H1 (cell line): ENCODE data around the gene PAQR4. TPM values are rescaled to one million over a fixed set of nuclear protein-coding genes. Genes with fewer than 3 reads are reported as not detected.

Experiments used
- CTCF ChIA-PET: fragments of 300-600 bp; sonication (Branson Sonifier 250); formaldehyde crosslinking; loops from one replicate; lab custom pipeline; 2021; ENCODE audit not compliant: partially characterized antibody; lab: Charles Lee
- POLR2A ChIA-PET: fragments of 300-600 bp; sonication (Branson Sonifier 250); formaldehyde crosslinking; loops from one replicate; lab custom pipeline; 2021; ENCODE audit warnings: inconsistent platforms; ENCODE audit not compliant: partially characterized antibody; lab: Charles Lee
- DNase-seq, 2 experiments: peaks; one replicate each; pipeline versions ENCODE4 v3.0.0 to v3.0.0-alpha.2; 2010 to 2022; ENCODE audit warnings: low spot score in 2 of 2, low read depth in 1 of 2, mixed read lengths in 1 of 2
- FAIRE-seq: peaks from 2 replicates; lab custom pipeline; 2011; peaks lifted over from hg19 to GRCh38; lab: Jason Lieb, UNC
- H2AFZ ChIP-seq: 2 replicates; pipeline ENCODE4 v1.8.1; 2012; ENCODE audit warnings: low read length, inconsistent platforms
- H2AK5ac ChIP-seq: 2 replicates; pipeline ENCODE4 v1.6.1; 2013; ENCODE audit warnings: low read depth, low read length
- H2BK120ac ChIP-seq: replicated peaks from 2 replicates; pipeline ENCODE3; 2013; ENCODE audit warnings: low read depth, low read length, inconsistent platforms
- H2BK12ac ChIP-seq: 2 replicates; pipeline ENCODE4 v1.6.1; 2013; ENCODE audit warnings: low read depth, low read length
- H2BK15ac ChIP-seq: 2 replicates; pipeline ENCODE4 v1.6.1; 2013; ENCODE audit warnings: low read length
- H2BK20ac ChIP-seq: 2 replicates; pipeline ENCODE4 v1.6.1; 2013; ENCODE audit warnings: low read length
- H2BK5ac ChIP-seq: 2 replicates; pipeline ENCODE4 v1.6.1; 2013; ENCODE audit warnings: low read depth, low read length
- H3K14ac ChIP-seq: 2 replicates; pipeline ENCODE4 v1.6.1; 2013; ENCODE audit warnings: inconsistent platforms; ENCODE audit not compliant: insufficient read length
- H3K18ac ChIP-seq: 2 replicates; pipeline ENCODE4 v1.6.1; 2013; ENCODE audit warnings: low read length; ENCODE audit errors: extremely low read depth
- H3K23ac ChIP-seq: 2 replicates; pipeline ENCODE4 v1.6.1; 2013; ENCODE audit warnings: inconsistent platforms; ENCODE audit not compliant: insufficient read length
- H3K23me2 ChIP-seq: 2 replicates; pipeline ENCODE4 v1.6.1; 2013; ENCODE audit warnings: low read depth, low read length
- H3K27ac ChIP-seq: 2 replicates; pipeline ENCODE4 v1.6.1; 2011; ENCODE audit warnings: low read depth, low read length, inconsistent platforms
- H3K27me3 ChIP-seq, 4 experiments: replicated peaks in 1 of 4; 1 replicate in 1 of 4; 2 replicates in 3 of 4; pipeline versions ENCODE4 v1.6.1 to v1.8.1; 2011 to 2013; ENCODE audit warnings: low read length in 3 of 4, mild to moderate bottlenecking in 3 of 4, inconsistent platforms in 2 of 4, mixed read lengths in 2 of 4, moderate library complexity in 1 of 4; ENCODE audit not compliant: control insufficient read depth in 3 of 4, insufficient read depth in 3 of 4; ENCODE audit errors: extremely low read depth in 1 of 4
- H3K36me3 ChIP-seq, 4 experiments: 2 replicates each; pipeline versions ENCODE4 v1.6.1 to v1.8.1; 2011 to 2013; ENCODE audit warnings: mild to moderate bottlenecking in 4 of 4, low read length in 3 of 4, moderate library complexity in 2 of 4, control low read depth in 1 of 4, inconsistent platforms in 1 of 4; ENCODE audit not compliant: insufficient read depth in 4 of 4, control insufficient read depth in 2 of 4
- H3K4ac ChIP-seq: replicated peaks from 2 replicates; pipeline ENCODE3; 2013; ENCODE audit warnings: low read length, low read depth, mixed read lengths, inconsistent platforms; ENCODE audit not compliant: insufficient read length
- H3K4me1 ChIP-seq, 4 experiments: replicated peaks in 1 of 4; 1 replicate in 1 of 4; 2 replicates in 3 of 4; pipeline versions ENCODE4 v1.6.1 to v1.8.1; 2011 to 2013; ENCODE audit warnings: low read length in 3 of 4, inconsistent platforms in 2 of 4, mixed read lengths in 1 of 4; ENCODE audit not compliant: insufficient read depth in 4 of 4, control insufficient read depth in 3 of 4
- H3K4me2 ChIP-seq, 2 experiments: 2 replicates each; pipeline versions ENCODE4 v1.6.1 to v1.8.1; 2011 to 2013; ENCODE audit warnings: low read depth in 2 of 2, low read length in 2 of 2, control low read depth in 1 of 2, inconsistent platforms in 1 of 2, mild to moderate bottlenecking in 1 of 2; ENCODE audit not compliant: insufficient read depth in 1 of 2
- H3K4me3 ChIP-seq, 4 experiments: fragments of 200-600, 300-600 bp in 1 of 4; sonication (generic), shearing (Covaris generic), sonication (Bioruptor Twin) in 1 of 4; 2 replicates each; pipeline versions ENCODE4 v1.5.1 to v1.8.1; 2011 to 2016; ENCODE audit warnings: low read length in 4 of 4, low read depth in 3 of 4, control low read depth in 2 of 4, inconsistent platforms in 2 of 4, mild to moderate bottlenecking in 2 of 4, mixed read lengths in 1 of 4, moderate library complexity in 1 of 4; ENCODE audit not compliant: insufficient read depth in 2 of 4; ENCODE audit errors: extremely low read depth in 1 of 4
- H3K56ac ChIP-seq: replicated peaks from 2 replicates; pipeline ENCODE3; 2013; ENCODE audit warnings: low read depth, mild to moderate bottlenecking, mixed read lengths, low read length, inconsistent platforms; ENCODE audit not compliant: insufficient read length
- H3K79me1 ChIP-seq: 2 replicates; pipeline ENCODE4 v1.6.1; 2013; ENCODE audit warnings: low read depth, low read length, control low read depth
- H3K79me2 ChIP-seq, 2 experiments: 2 replicates each; pipeline versions ENCODE4 v1.6.1 to v1.8.1; 2012 to 2013; ENCODE audit warnings: low read length in 2 of 2, mild to moderate bottlenecking in 2 of 2, inconsistent platforms in 1 of 2; ENCODE audit not compliant: insufficient read depth in 2 of 2, control insufficient read depth in 1 of 2
- H3K9ac ChIP-seq, 4 experiments: replicated peaks in 1 of 4; 1 replicate in 1 of 4; 2 replicates in 3 of 4; pipeline versions ENCODE4 v1.6.1 to v1.8.1; 2011 to 2013; ENCODE audit warnings: low read depth in 3 of 4, low read length in 3 of 4, control low read depth in 2 of 4, mild to moderate bottlenecking in 2 of 4, moderate library complexity in 2 of 4, inconsistent platforms in 1 of 4; ENCODE audit errors: extremely low read depth in 1 of 4
- H3K9me3 ChIP-seq, 2 experiments: 2 replicates each; pipeline versions ENCODE4 v1.6.1 to v1.8.1; 2012 to 2013; ENCODE audit warnings: mild to moderate bottlenecking in 2 of 2, moderate library complexity in 2 of 2, control low read depth in 1 of 2, inconsistent platforms in 1 of 2, low read depth in 1 of 2, low read length in 1 of 2, mixed read lengths in 1 of 2; ENCODE audit not compliant: insufficient read depth in 2 of 2
- H4K20me1 ChIP-seq, 2 experiments: replicated peaks in 1 of 2; 2 replicates each; pipeline versions ENCODE3 to v1.8.1; 2011 to 2013; ENCODE audit warnings: inconsistent platforms in 2 of 2, low read length in 2 of 2, mild to moderate bottlenecking in 1 of 2; ENCODE audit not compliant: insufficient read depth in 2 of 2, control insufficient read depth in 1 of 2
- H4K5ac ChIP-seq: 2 replicates; pipeline ENCODE4 v1.6.1; 2013; ENCODE audit warnings: low read length, low read depth, mixed read lengths, inconsistent platforms; ENCODE audit not compliant: insufficient read length
- H4K8ac ChIP-seq: 2 replicates; pipeline ENCODE4 v1.8.0; 2013; ENCODE audit warnings: mild to moderate bottlenecking, moderate library complexity, low read length, inconsistent platforms; ENCODE audit not compliant: insufficient read depth; ENCODE audit errors: extremely low read depth
- H4K91ac ChIP-seq: replicated peaks from 2 replicates; pipeline ENCODE3; 2013; ENCODE audit warnings: low read length, mixed read lengths, inconsistent platforms; ENCODE audit not compliant: insufficient read length
- BRCA1 ChIP-seq: IDR thresholded peaks from 2 replicates; pipeline ENCODE4 v1.6.1; 2012; ENCODE audit warnings: low read depth, low read length, improper control_type of control experiment
- CEBPB ChIP-seq: IDR thresholded peaks from 2 replicates; pipeline ENCODE4 v1.6.1; 2012; ENCODE audit warnings: low read depth, low read length
- CTCF ChIP-seq, 3 experiments: IDR thresholded peaks; 1 replicate in 2 of 3; 2 replicates in 1 of 3; pipeline versions ENCODE4 v1.5.1 to v1.6.1; 2011; ENCODE audit warnings: low read length in 3 of 3, mild to moderate bottlenecking in 3 of 3, inconsistent platforms in 2 of 3, low read depth in 1 of 3, moderate library complexity in 1 of 3; ENCODE audit not compliant: insufficient read depth in 1 of 3; ENCODE audit errors: control extremely low read depth in 1 of 3
- EP300 ChIP-seq, 2 experiments: IDR thresholded peaks; 1 replicate in 1 of 2; 2 replicates in 1 of 2; pipeline ENCODE4 v1.6.1; 2011 to 2012; ENCODE audit warnings: low read depth in 2 of 2, low read length in 2 of 2, mild to moderate bottlenecking in 2 of 2, borderline replicate concordance in 1 of 2, inconsistent platforms in 1 of 2, moderate library complexity in 1 of 2
- MAX ChIP-seq: IDR thresholded peaks from 2 replicates; pipeline ENCODE4 v1.6.1; 2012; ENCODE audit warnings: inconsistent platforms
- SIRT6 ChIP-seq: IDR thresholded peaks from one replicate; pipeline ENCODE4 v1.7.1; 2012; ENCODE audit warnings: low read length, inconsistent platforms
- TBP ChIP-seq: IDR thresholded peaks from 2 replicates; pipeline ENCODE4 v1.6.1; 2011; ENCODE audit warnings: low read depth, low read length, improper control_type of control experiment
- WGBS, 2 experiments: shearing (Covaris generic) in 1 of 2; methylation state at CpG; one replicate each; pipeline versions ENCODE4 v1.1.6 to v1.1.7; 2013 to 2015; ENCODE audit warnings: low lambda C conversion rate in 2 of 2, mixed read lengths in 2 of 2, inconsistent platforms in 1 of 2, low coverage in 1 of 2, missing lambda C conversion rate in 1 of 2; ENCODE audit not compliant: insufficient replicate concordance in 2 of 2, insufficient coverage in 1 of 2, insufficient read length in 1 of 2; ENCODE audit errors: extremely low coverage in 1 of 2, missing lambda C conversion rate in 1 of 2; 5-methylcytosine and 5-hydroxymethylcytosine counted together
- polyA plus RNA-seq, 7 experiments: library from polyadenylated mRNA; depleted of rRNA in 3 of 7; stranded (reverse) in 5 of 7; unstranded in 2 of 7; fragments of >200 nt in 5 of 7; fragments of 200-250 nt in 2 of 7; gene quantifications; 1 replicate in 5 of 7; 2 replicates in 1 of 7; 4 replicates in 1 of 7; pipeline versions ENCODE4 v1.2.1 to v1.2.3, GENCODE V29; 2011 to 2013; ENCODE audit warnings: missing spikeins in 2 of 7, mixed read lengths in 2 of 7
- total RNA-seq: library from RNA; stranded (reverse); fragmentation: NEBNext Ultra II Directional; extraction: Animal tissue kit (Norgen Biotek cat#: 25700); gene quantifications from 2 replicates; pipeline ENCODE4 v1.2.1, GENCODE V29; 2021

Gene PAQR4
- total and polyA plus RNA-seq, 2 of the 8 experiments (the other 6 are each of a cell fraction or from before 2014, with no cell fraction given): 28.2 to 34.6 TPM

DNA sequence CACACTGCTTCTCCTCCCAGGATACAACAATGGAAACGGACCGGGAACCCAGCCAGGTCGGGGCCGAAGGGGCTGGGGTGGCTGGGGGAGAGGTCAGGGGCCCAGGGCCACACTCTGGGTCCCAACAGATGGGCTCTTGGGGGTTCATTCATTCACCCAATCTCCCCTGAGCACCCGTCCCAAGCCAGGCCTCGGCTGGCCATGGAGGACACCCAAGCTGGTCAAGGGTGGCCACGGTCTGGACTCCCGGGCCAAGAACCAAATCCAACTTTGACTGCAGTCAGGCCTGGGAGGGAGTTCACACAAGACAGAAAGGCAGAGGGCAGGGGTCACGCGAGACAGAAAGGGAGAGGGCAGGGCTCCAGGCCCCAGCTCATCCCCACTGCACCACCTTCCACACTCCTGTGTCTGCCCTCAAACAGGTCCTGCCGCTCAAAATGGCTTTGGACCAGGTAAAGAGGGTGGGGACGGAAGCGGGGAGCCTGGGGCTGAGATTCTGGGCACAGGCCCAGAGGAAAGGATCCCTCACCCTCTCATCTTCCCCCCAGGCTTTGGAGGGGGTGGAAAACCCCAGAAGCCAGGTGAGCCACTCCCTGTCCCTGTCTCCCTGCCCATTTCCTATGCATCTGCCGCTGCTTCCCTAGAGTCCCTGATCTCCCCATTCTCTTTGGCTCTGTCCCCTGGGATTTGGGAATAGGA is 23.4 kb downstream of the PAQR4 start:
- no peak overlapping the region for H2AFZ ChIP-seq
- H3K9me3 ChIP-seq: no peaks in the 10 kb centered on the region
- no peak overlapping the region for H3K23ac ChIP-seq
- no peak for FAIRE-seq
- H3K23me2 ChIP-seq: no peaks in the 10 kb centered on the region; the same call in 1 of the 2 replicates
- no peak overlapping the region for H3K56ac ChIP-seq
- no peak overlapping the region for H3K27ac ChIP-seq
- H3K4ac ChIP-seq: no peak overlapping the region
- no peak overlapping the region for H3K9ac ChIP-seq
- H3K36me3 ChIP-seq: no peaks in the 10 kb centered on the region
- peak overlapping the region; percentile 61; the same call in 1 of the 2 replicates for H2BK15ac ChIP-seq
- no peaks in the 10 kb centered on the region for H3K79me2 ChIP-seq
- H3K4me3 ChIP-seq: no peak overlapping the region
- TF ChIP-seq EP300 (IDR thresholded peaks at IDR 0.05; ENCODE audit: borderline replicate concordance in 1 of 2, low read depth in 2 of 2, low read length in 2 of 2) (no peak), MAX (no peak), CTCF (IDR thresholded peaks at IDR 0.05; ENCODE audit: control extremely low read depth in 1 of 3, insufficient read depth in 1 of 3, low read depth in 1 of 3, low read length in 3 of 3) (no peak), BRCA1 (no peak), SIRT6 (no peak), CEBPB (no peak), TBP (no peak)
- H3K14ac ChIP-seq: no peak overlapping the region
- H3K79me1 ChIP-seq: no peaks in the 10 kb centered on the region
- 0 out of 2 replicates have a peak overlapping the region, but pooled peaks have one; percentile 75 for H2AK5ac ChIP-seq
- H4K91ac ChIP-seq: peak overlapping the region; percentile 40
- H3K4me2 ChIP-seq: no peak overlapping the region
- no peak overlapping the region; the same call in 1 of the 2 replicates for H3K18ac ChIP-seq
- WGBS, 2 experiments: 96% methylated on average over 9 of the region's 14 CpGs; no CpG with 5 or more reads in 1 of the 2 experiments
- H4K5ac ChIP-seq: no peak overlapping the region
- H4K20me1 ChIP-seq: no peaks in the 10 kb centered on the region
- POLR2A ChIA-PET: interaction anchor here (1.1 to 15.2 kb wide), 10 partner anchors 9 to 31 kb away, joined by 3 to 200 read pairs (median 6); partner anchors contain the start of genes CLDN6, HCFC1R1, THOC6 and TNFRSF12A
- no peak overlapping the region for H2BK120ac ChIP-seq
- peak overlapping the region; percentile 92; the same call in 1 of the 2 replicates for H2BK12ac ChIP-seq
- CTCF ChIA-PET: interaction anchor here (1.0 to 5.2 kb wide), 4 partner anchors 9 to 66 kb away, joined by 3 to 24 read pairs (median 6); no protein-coding TSS in a partner anchor
- H2BK5ac ChIP-seq: no peak overlapping the region; the same call in 1 of the 2 replicates
- no peak for DNase-seq
- H4K8ac ChIP-seq: no peak overlapping the region
- 0 out of 2 replicates have a peak overlapping the region, but pooled peaks have one; percentile 66 for H2BK20ac ChIP-seq
- H3K27me3 ChIP-seq: no peaks in the 10 kb centered on the region; a peak in 1 of 7 replicates
- peaks cover 0 to 41% (median 22%) of the 10 kb centered on the region in 4 experiments; a peak in 6 of 7 replicates for H3K4me1 ChIP-seq
